Psoas muscle (tissue), 8 donors: ENCODE results near the gene CAMKMT. TPM values are rescaled to one million over a fixed set of nuclear protein-coding genes. Genes with fewer than 3 reads are reported as not detected.

Experiments used
- ATAC-seq, 4 donors: fragments of 200-7000 bp; cut with Tn5 transposase; one replicate each; pipeline ENCODE4 v1.9.1; 2020; ENCODE audit warnings: moderate library complexity in 3 of 4, mild to moderate bottlenecking in 2 of 4
- DNase-seq, 2 donors: peaks; one replicate each; pipeline ENCODE4 v3.0.0-alpha.2; 2020
- H3K27ac ChIP-seq: fragments of 200-600 bp; one replicate; pipeline ENCODE4 v1.8.0; 2022
- H3K27me3 ChIP-seq, 3 donors: fragments of 200-600 bp in 1 of 3; one replicate each; pipeline versions ENCODE4 v1.6.1 to v1.8.0; 2013 to 2022; ENCODE audit warnings: low read length in 2 of 3, mild to moderate bottlenecking in 2 of 3, moderate library complexity in 1 of 3; ENCODE audit not compliant: insufficient read depth in 3 of 3
- H3K36me3 ChIP-seq, 2 donors: fragments of 200-600 bp in 1 of 2; one replicate each; pipeline versions ENCODE4 v1.6.1 to v1.8.0; 2013 to 2022; ENCODE audit warnings: low read depth in 1 of 2, mild to moderate bottlenecking in 1 of 2, moderate library complexity in 1 of 2; ENCODE audit not compliant: insufficient read depth in 1 of 2
- H3K4me1 ChIP-seq: fragments of 200-600 bp; one replicate; pipeline ENCODE4 v1.8.0; 2022
- H3K4me3 ChIP-seq: fragments of 200-600 bp; one replicate; pipeline ENCODE4 v1.8.0; 2022; ENCODE audit warnings: mild to moderate bottlenecking
- H3K9me3 ChIP-seq: fragments of 200-600 bp; one replicate; pipeline ENCODE4 v1.8.0; 2022
- whole genome bisulfite sequencing, 3 donors: extraction: QIAGEN DNeasy Blood & Tissue Kit; methylation state at CpG; one replicate each; pipeline versions ENCODE4 v1.1.6 to v1.1.7; 2013; 5-methylcytosine and 5-hydroxymethylcytosine counted together
- intact Hi-C, 2 donors: fragments of 100-400 bp; cut with DNase I; formaldehyde crosslinking; loops; one replicate each; pipeline versions ENCODE4 v1.11.0 to v1.14.2; 2022
- polyA plus RNA-seq, 3 donors: library from polyadenylated mRNA; stranded (reverse); fragments of 200-250 nt; gene quantifications; one replicate each; pipeline ENCODE4 v1.2.3, GENCODE V29; 2013
- total RNA-seq, 4 donors: library from RNA; stranded (reverse); fragmentation: NEBNext Ultra II Directional in 2 of 4; extraction: Animal tissue kit (Norgen Biotek cat#: 25700) in 2 of 4; gene quantifications; one replicate each; pipeline versions ENCODE4 v1.2.1 to v1.2.4, GENCODE V29; 2021 to 2023
- TF ChIP-seq, protein P1 (sequence below): fragments of 200-600 bp; IDR thresholded peaks from one replicate; pipeline ENCODE4 v1.8.0; 2022; ENCODE audit warnings: antibody characterized with exemption
- donor health status: healthy with polysubstance abuse.
- donor health status: DM: no; HTN: no; CAD: no; lungs with moderate emphysema.
- donor health status: Bipolar disorder and iron deficiency.
- donor health status: healthy.
- donor health status: DM: yes; HTN: yes; CAD: no.
- donor health status: DM: no; HTN: no; CAD: no.
- donor health status: DM: no; HTN: no; CAD: no.
- donor health status: DM: yes; HTN: yes; CAD: no.

Gene CAMKMT
- total and polyA plus RNA-seq, 7 donors, result 2.8 to 7.3 (median 4.5) TPM

DNA sequence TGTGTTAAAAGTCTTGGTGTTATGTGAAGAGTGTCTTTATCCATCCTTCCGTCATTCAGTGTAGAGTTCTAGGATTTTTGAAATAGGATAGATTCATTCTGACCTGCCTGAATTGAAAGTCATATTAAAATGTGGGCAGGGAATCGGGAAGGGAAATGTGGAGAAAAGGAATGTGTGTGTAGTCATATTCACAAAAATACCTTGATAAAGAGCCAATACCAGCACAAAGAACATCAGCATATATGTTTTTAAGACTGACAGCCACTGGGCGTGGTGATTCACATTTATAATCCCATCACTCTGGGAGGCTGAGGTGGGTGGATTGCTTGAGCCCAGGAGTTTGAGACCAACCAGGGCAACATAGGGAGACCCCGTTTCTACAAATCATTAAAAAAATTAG, 188.1 kb downstream of the CAMKMT start:
- intact Hi-C loops, result no loop called here
- H3K4me3 ChIP-seq, result no peak overlapping the region
- H3K27me3 ChIP-seq, result no peaks in the 10 kb centered on the region
- TF ChIP-seq, protein P1, sequence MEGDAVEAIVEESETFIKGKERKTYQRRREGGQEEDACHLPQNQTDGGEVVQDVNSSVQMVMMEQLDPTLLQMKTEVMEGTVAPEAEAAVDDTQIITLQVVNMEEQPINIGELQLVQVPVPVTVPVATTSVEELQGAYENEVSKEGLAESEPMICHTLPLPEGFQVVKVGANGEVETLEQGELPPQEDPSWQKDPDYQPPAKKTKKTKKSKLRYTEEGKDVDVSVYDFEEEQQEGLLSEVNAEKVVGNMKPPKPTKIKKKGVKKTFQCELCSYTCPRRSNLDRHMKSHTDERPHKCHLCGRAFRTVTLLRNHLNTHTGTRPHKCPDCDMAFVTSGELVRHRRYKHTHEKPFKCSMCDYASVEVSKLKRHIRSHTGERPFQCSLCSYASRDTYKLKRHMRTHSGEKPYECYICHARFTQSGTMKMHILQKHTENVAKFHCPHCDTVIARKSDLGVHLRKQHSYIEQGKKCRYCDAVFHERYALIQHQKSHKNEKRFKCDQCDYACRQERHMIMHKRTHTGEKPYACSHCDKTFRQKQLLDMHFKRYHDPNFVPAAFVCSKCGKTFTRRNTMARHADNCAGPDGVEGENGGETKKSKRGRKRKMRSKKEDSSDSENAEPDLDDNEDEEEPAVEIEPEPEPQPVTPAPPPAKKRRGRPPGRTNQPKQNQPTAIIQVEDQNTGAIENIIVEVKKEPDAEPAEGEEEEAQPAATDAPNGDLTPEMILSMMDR, result no peak
- no peaks in the 10 kb centered on the region for H3K36me3 ChIP-seq
- 91 to 96% (median 95%) methylated on average over 4 of the region's 4 CpGs for WGBS, 3 donors
- no peaks in the 10 kb centered on the region for H3K9me3 ChIP-seq
- H3K4me1 ChIP-seq, result peaks cover 6% of the 10 kb centered on the region
- no peak overlapping the region for H3K27ac ChIP-seq
- DNase-seq (no peak), ATAC-seq (no peak)

DNA sequence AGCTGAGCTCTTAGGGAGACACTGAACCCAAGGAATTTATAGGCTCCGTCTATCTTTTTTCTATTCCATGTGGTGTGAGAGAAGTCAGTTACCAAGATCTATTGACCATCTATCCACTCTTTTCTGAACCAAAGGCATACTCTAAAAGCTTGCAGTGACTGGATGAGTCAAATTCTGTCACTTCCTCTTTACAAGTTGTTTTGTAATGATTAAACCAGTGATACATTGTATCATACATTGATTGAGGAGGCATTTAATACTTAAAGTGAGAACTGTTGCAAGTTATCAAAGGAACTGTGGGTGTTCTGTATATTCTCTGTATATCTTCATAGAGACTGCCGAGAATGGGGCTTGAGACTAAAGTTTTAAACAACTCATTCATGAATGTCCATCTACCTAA, 188.8 kb downstream of the CAMKMT start:
- WGBS, 3 donors, result 94 to 98% (median 95%) methylated on average over 2 of the region's 2 CpGs
- Histone ChIP-seq H3K27me3 (no peaks in the 10 kb centered on the region), H3K4me1 (peaks cover 6% of the 10 kb centered on the region), H3K4me3 (no peak overlapping the region), H3K36me3 (no peaks in the 10 kb centered on the region), H3K27ac (no peak overlapping the region), H3K9me3 (no peaks in the 10 kb centered on the region)
- TF ChIP-seq, protein P1, result no peak
- ATAC-seq, result no peak
- DNase-seq, result no peak
- intact Hi-C loops, result no loop called here

DNA sequence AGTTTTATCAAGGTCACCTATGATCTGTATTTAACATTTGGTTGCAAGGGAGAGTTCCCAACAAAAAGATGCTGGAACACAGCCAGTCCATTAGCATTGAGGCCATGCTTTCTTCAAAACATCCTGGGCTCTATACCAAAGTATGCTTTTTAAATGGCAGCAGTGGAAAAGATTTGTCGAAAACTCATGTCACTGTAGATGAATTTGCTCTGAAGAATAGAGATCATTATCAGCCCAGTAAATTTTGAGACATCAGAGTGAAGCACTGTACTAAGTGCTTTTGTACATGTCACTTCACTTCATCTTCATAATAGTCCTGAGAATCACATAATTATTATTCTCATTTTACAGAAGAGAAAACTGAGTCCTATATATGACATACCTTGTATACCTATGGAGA, 189.8 kb downstream of the CAMKMT start:
- intact Hi-C loops, result no loop called here
- no peak overlapping the region for H3K27ac ChIP-seq
- no peak for ATAC-seq
- no peak overlapping the region for H3K4me3 ChIP-seq
- H3K36me3 ChIP-seq, result no peaks in the 10 kb centered on the region
- H3K9me3 ChIP-seq, result no peaks in the 10 kb centered on the region
- H3K4me1 ChIP-seq, result peaks cover 6% of the 10 kb centered on the region
- no peaks in the 10 kb centered on the region for H3K27me3 ChIP-seq
- 85 to 93% (median 87%) methylated on average over 1 of the region's 1 CpG for whole genome bisulfite sequencing, 3 donors
- no peak for DNase-seq
- TF ChIP-seq, protein P1, result no peak

GRCh38 chr2:44553456-44553855, 191.7 kb downstream of the CAMKMT start:
- 18 to 29% (median 24%) methylated on average over 4 of the region's 4 CpGs for WGBS, 3 donors
- intact Hi-C loops, result no loop called here
- Histone ChIP-seq H3K36me3 (no peaks in the 10 kb centered on the region), H3K27ac (no peak overlapping the region), H3K4me1 (peaks cover 6% of the 10 kb centered on the region), H3K27me3 (no peaks in the 10 kb centered on the region), H3K9me3 (no peaks in the 10 kb centered on the region), H3K4me3 (no peak overlapping the region)
- TF ChIP-seq, protein P1, result no peak
- ATAC-seq, result peak; percentile 49 to 90 (median 57)
- no peak for DNase-seq

GRCh38 chr2:44555700-44556099, 194.0 kb downstream of the CAMKMT start:
- intact Hi-C loops, result no loop called here

More at GRCh38 chr2:44555700-44556099, 194.0 kb downstream of the CAMKMT start:
- Histone ChIP-seq H3K36me3 (no peaks in the 10 kb centered on the region), H3K27ac (no peak overlapping the region), H3K9me3 (no peaks in the 10 kb centered on the region), H3K27me3 (no peaks in the 10 kb centered on the region), H3K4me1 (peaks cover 6% of the 10 kb centered on the region), H3K4me3 (no peak overlapping the region)
- TF ChIP-seq, protein P1, result no peak
- ATAC-seq (no peak), DNase-seq (no peak)
